ENCODE data around the gene RYR3. TPM values are rescaled to one million over a fixed set of nuclear protein-coding genes. Genes with fewer than 3 reads are reported as not detected.

The RYR3 gene
- total RNA-seq, 1 donor from 2014 or later, result 1.5 TPM

DNA sequence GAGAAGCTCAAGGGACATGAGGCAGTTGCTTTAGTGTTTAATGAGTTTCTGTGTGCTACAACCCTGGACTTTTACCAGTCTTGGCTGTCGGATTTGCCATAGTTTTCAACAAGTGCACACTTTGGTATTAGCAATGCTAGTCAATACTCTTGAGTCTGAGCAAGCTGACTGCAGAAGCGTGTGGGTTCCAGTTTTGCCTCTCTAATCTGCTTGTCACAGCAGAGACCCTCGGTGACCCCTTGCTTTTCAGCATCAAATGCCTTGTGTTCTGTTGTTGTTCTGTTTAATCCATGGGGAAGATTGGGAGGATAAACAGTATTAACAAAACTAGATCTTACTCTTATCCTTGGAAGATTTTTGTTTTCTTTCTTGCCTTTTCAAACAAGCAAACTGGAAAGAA lies 463.2 kb downstream of the RYR3 start:
- Mint-ChIP-seq H3K27me3 (ENCODE audit: low read depth, unreplicated experiment) (peaks cover 12% of the 10 kb centered on the region), H3K27ac (ENCODE audit: unreplicated experiment) (no peak overlapping the region), H3K36me3 (ENCODE audit: low read depth, unreplicated experiment) (no peaks in the 10 kb centered on the region), H3K9me3 (ENCODE audit: unreplicated experiment) (no peaks in the 10 kb centered on the region), H3K4me1 (ENCODE audit: low read depth, unreplicated experiment) (peaks cover 5% of the 10 kb centered on the region), H3K4me3 (ENCODE audit: unreplicated experiment) (no peak overlapping the region)
- no peak overlapping the region for H2AFZ ChIP-seq (ENCODE audit: low read depth, low read length)
- no peak overlapping the region for H3K9ac ChIP-seq (ENCODE audit: low read length)
- no peaks in the 10 kb centered on the region for H3K9me3 ChIP-seq (ENCODE audit: insufficient read depth, low read depth, low read length)
- no peak for FAIRE-seq
- H3K36me3 ChIP-seq (ENCODE audit: insufficient read depth, low read length), result no peaks in the 10 kb centered on the region
- no peak for DNase-seq (ENCODE audit: low read depth)
- H3K4me3 ChIP-seq (ENCODE audit: insufficient read depth, low read depth, low read length), result no peak overlapping the region
- H3K27ac ChIP-seq (ENCODE audit: low read depth, low read length), result no peak overlapping the region
- H3K79me2 ChIP-seq (ENCODE audit: insufficient read depth, low read length), result no peaks in the 10 kb centered on the region
- H4K20me1 ChIP-seq (ENCODE audit: insufficient read depth, low read length), result no peaks in the 10 kb centered on the region
- no peak for TF ChIP-seq EZH2 (IDR thresholded peaks at IDR 0.05; ENCODE audit: insufficient read depth, low read length)
- TF ChIP-seq, protein P1, sequence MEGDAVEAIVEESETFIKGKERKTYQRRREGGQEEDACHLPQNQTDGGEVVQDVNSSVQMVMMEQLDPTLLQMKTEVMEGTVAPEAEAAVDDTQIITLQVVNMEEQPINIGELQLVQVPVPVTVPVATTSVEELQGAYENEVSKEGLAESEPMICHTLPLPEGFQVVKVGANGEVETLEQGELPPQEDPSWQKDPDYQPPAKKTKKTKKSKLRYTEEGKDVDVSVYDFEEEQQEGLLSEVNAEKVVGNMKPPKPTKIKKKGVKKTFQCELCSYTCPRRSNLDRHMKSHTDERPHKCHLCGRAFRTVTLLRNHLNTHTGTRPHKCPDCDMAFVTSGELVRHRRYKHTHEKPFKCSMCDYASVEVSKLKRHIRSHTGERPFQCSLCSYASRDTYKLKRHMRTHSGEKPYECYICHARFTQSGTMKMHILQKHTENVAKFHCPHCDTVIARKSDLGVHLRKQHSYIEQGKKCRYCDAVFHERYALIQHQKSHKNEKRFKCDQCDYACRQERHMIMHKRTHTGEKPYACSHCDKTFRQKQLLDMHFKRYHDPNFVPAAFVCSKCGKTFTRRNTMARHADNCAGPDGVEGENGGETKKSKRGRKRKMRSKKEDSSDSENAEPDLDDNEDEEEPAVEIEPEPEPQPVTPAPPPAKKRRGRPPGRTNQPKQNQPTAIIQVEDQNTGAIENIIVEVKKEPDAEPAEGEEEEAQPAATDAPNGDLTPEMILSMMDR (IDR thresholded peaks at IDR 0.05; ENCODE audit: insufficient read depth, low read depth, low read length), result no peak
- peaks cover 12% of the 10 kb centered on the region for H3K27me3 ChIP-seq (ENCODE audit: insufficient read depth, low read length)
- no peak overlapping the region for H3K4me2 ChIP-seq (ENCODE audit: low read length)
- H3K4me1 ChIP-seq (ENCODE audit: insufficient read depth, low read length), result no peaks in the 10 kb centered on the region

- no peaks in the 10 kb centered on the region for H3K36me3 Mint-ChIP-seq (ENCODE audit: low read depth, unreplicated experiment)
- Histone ChIP-seq H3K9ac (ENCODE audit: low read length) (no peak overlapping the region), H3K36me3 (ENCODE audit: insufficient read depth, low read length) (no peaks in the 10 kb centered on the region), H3K4me1 (ENCODE audit: insufficient read depth, low read length) (no peaks in the 10 kb centered on the region), H4K20me1 (ENCODE audit: insufficient read depth, low read length) (no peaks in the 10 kb centered on the region), H3K4me3 (ENCODE audit: insufficient read depth, low read depth, low read length) (no peak overlapping the region), H3K79me2 (ENCODE audit: insufficient read depth, low read length) (no peaks in the 10 kb centered on the region), H3K9me3 (ENCODE audit: insufficient read depth, low read depth, low read length) (no peaks in the 10 kb centered on the region), H3K27me3 (ENCODE audit: insufficient read depth, low read length) (peaks cover 10% of the 10 kb centered on the region), H2AFZ (ENCODE audit: low read depth, low read length) (no peak overlapping the region), H3K27ac (ENCODE audit: low read depth, low read length) (no peak overlapping the region), H3K4me2 (ENCODE audit: low read length) (no peak overlapping the region)
- no peak for TF ChIP-seq EZH2 (IDR thresholded peaks at IDR 0.05; ENCODE audit: insufficient read depth, low read length)
- TF ChIP-seq, protein P1 (IDR thresholded peaks at IDR 0.05; ENCODE audit: insufficient read depth, low read depth, low read length), result no peak
- H3K27me3 Mint-ChIP-seq (ENCODE audit: low read depth, unreplicated experiment), result peaks cover 7% of the 10 kb centered on the region
- no peak overlapping the region for H3K4me3 Mint-ChIP-seq (ENCODE audit: unreplicated experiment)
- no peak overlapping the region for H3K27ac Mint-ChIP-seq (ENCODE audit: unreplicated experiment)
- DNase-seq (ENCODE audit: low read depth) (no peak), FAIRE-seq (no peak)
- H3K9me3 Mint-ChIP-seq (ENCODE audit: unreplicated experiment), result no peaks in the 10 kb centered on the region
- H3K4me1 Mint-ChIP-seq (ENCODE audit: low read depth, unreplicated experiment), result peaks cover 7% of the 10 kb centered on the region
Measured at GRCh38 chr15:33778852-33779251, 468.1 kb downstream of the RYR3 start.

GRCh38 chr15:33780011-33780768 lies 469.4 kb downstream of the RYR3 start:
- TF ChIP-seq EZH2 (IDR thresholded peaks at IDR 0.05; ENCODE audit: insufficient read depth, low read length), result no peak
- TF ChIP-seq, protein P1 (IDR thresholded peaks at IDR 0.05; ENCODE audit: insufficient read depth, low read depth, low read length), result no peak
- no peak for FAIRE-seq
- no peaks in the 10 kb centered on the region for H3K79me2 ChIP-seq (ENCODE audit: insufficient read depth, low read length)
- Mint-ChIP-seq H3K4me3 (ENCODE audit: unreplicated experiment) (no peak overlapping the region), H3K9me3 (ENCODE audit: unreplicated experiment) (no peaks in the 10 kb centered on the region), H3K4me1 (ENCODE audit: low read depth, unreplicated experiment) (peaks cover 7% of the 10 kb centered on the region), H3K27me3 (ENCODE audit: low read depth, unreplicated experiment) (peaks cover 5% of the 10 kb centered on the region), H3K36me3 (ENCODE audit: low read depth, unreplicated experiment) (no peaks in the 10 kb centered on the region), H3K27ac (ENCODE audit: unreplicated experiment) (no peak overlapping the region)
- no peaks in the 10 kb centered on the region for H3K9me3 ChIP-seq (ENCODE audit: insufficient read depth, low read depth, low read length)
- no peaks in the 10 kb centered on the region for H3K36me3 ChIP-seq (ENCODE audit: insufficient read depth, low read length)
- H3K9ac ChIP-seq (ENCODE audit: low read length), result no peak overlapping the region
- H3K4me3 ChIP-seq (ENCODE audit: insufficient read depth, low read depth, low read length), result no peak overlapping the region
- DNase-seq (ENCODE audit: low read depth), result no peak
- H4K20me1 ChIP-seq (ENCODE audit: insufficient read depth, low read length), result no peaks in the 10 kb centered on the region
- H3K27me3 ChIP-seq (ENCODE audit: insufficient read depth, low read length), result peaks cover 7% of the 10 kb centered on the region
- H3K4me1 ChIP-seq (ENCODE audit: insufficient read depth, low read length), result no peaks in the 10 kb centered on the region
- no peak overlapping the region for H2AFZ ChIP-seq (ENCODE audit: low read depth, low read length)
- no peak overlapping the region for H3K27ac ChIP-seq (ENCODE audit: low read depth, low read length)
- no peak overlapping the region for H3K4me2 ChIP-seq (ENCODE audit: low read length)

All from astrocyte (in vitro differentiated cells and primary cell).